ENCODE results near the gene CCDC200.
"Not testable (repeated sequence)": the region's sequence is repeated elsewhere in the genome, so short reads cannot be mapped to it uniquely, and the experiment has no call there.

Gene CCDC200

DNA sequence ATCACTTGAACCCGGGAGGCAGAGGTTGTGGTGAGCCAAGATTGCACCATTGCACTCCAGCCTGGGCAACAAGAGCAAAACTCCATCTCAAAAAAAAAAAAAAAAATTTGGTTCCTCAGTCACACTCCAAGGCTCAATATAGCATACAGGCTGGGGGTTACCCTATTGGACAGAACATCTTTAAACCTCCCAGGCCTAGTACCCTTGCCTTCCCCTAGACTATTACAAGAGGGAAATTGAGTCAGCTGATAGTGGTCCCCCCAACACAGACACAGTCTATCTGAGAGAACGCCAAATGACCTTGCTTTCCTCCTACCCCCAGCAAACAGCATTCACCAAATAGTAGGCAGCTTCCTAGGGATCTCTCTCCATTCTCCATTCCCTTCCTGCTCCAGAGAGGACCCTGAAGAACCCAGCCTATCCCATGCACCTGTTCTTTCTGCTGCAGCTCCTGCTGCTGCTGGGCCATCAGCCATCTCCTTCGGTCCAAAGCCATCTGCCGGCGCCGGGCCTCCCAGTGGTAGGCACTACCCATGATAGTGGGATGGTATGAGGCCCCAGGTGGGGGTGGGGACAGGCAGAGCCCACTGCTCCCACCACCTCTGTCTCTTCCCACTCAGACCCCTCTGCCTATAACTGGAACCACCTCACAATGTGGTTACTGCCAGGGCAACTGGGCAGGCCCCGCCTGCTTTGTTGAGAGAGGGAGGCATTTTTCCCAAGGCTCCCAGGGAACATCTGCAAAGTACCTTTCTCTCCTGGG lies at the start of gene CCDC200:
CCDC200 (minus strand) TSS at position 604 of the 763 bp plus-strand sequence; CDS start at position 535, 69 bp downstream.
- DNase-seq (ENCODE audit: low read depth, low spot score); H3K27ac ChIP-seq: not testable (repeated sequence)

- DNase-seq (ENCODE audit: low read depth, low spot score); H3K27ac ChIP-seq: not testable (repeated sequence)
Observed at GRCh38 chr17:43272914-43273313, 44.5 kb upstream of the CCDC200 start.

GRCh38 chr17:43272483-43272882 lies 44.1 kb upstream of the CCDC200 start:
- not testable (repeated sequence) for H3K27ac ChIP-seq; DNase-seq (ENCODE audit: low read depth, low spot score)

DNA sequence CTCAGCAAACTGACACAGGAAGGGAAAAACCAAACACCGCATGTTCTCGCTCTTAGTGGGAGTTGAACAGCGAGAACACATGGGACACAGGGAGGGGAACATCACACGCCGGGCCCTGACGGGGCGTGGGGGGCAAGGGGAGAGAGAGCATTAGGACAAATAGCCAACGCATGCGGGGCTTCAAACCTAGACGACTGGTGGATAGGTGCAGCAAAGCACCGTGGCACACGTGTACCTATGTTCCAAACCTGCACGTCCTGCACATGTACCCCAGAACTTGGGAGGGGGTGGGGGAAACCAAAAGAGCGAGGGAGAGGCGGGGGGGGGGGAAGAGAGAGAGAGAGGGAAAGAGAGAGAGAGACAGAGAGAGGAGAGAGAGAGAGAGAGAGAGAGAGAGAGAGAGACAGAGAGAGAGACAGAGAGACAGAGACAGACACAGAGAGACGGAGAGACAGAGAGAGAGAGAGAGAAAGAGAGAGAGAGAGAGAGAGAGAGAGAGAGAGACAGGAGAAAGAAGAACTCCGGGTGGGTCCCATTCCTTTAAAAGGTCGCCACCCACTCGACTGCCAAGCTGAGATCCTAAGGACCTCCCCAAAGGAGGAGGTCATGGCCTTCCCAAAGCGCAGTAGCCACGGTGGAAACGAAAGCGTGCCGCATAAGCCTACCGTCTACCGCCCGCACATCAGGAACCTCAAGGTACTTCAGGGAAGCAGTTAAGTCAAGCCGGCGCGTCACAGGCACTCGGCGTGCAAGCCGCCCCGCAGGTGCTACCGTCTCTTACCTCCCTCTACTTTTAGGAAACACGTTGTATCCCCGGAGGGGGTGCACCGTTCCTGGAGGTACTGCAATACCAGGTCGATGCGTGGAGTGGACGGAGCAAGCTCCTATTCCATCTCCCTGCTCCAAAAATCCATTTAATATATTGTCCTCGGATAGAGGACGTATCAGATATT lies 42.4 kb upstream of the CCDC200 start:
- not testable (repeated sequence) for H3K27ac ChIP-seq; DNase-seq (ENCODE audit: low read depth, low spot score)

- H3K27ac ChIP-seq; DNase-seq (ENCODE audit: low read depth, low spot score): not testable (repeated sequence)
Observed at GRCh38 chr17:43246456-43246855, 18.0 kb upstream of the CCDC200 start.

- not testable (repeated sequence) for DNase-seq (ENCODE audit: low read depth, low spot score)
Observed at GRCh38 chr17:43240596-43241352, 12.4 kb upstream of the CCDC200 start.

DNA sequence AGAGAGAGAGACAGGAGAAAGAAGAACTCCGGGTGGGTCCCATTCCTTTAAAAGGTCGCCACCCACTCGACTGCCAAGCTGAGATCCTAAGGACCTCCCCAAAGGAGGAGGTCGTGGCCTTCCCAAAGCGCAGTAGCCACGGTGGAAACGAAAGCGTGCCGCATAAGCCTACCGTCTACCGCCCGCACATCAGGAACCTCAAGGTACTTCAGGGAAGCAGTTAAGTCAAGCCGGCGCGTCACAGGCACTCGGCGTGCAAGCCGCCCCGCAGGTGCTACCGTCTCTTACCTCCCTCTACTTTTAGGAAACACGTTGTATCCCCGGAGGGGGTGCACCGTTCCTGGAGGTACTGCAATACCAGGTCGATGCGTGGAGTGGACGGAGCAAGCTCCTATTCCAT lies 11.2 kb upstream of the CCDC200 start:
- DNase-seq (ENCODE audit: low read depth, low spot score); H3K27ac ChIP-seq: not testable (repeated sequence)

More at GRCh38 chr17:43240596-43241352, 12.4 kb upstream of the CCDC200 start:
- H3K27ac ChIP-seq, result not testable (repeated sequence)

DNA sequence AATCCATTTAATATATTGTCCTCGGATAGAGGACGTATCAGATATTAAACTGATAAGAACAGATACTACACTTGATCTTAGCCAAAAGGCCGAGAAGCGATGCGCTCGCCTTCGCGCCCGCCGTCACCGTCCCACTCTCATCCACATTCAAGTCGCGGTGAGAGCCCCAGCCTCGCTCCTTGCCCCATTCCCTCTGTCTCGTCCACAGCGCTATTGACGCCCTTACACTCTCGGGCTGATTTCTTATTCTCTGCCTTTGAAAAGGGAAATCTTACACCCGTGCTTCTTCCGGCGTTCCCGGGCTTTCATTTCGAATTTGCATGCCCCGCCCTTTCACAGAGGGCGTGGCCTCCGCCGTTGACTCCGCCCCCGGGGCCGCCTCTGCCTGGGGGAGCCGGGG lies 5.5 kb upstream of the CCDC200 start, which contains the start of gene RNU2-1:
RNU2-1 (minus strand) TSS at position 101 of the 400 bp plus-strand sequence.
- not testable (repeated sequence) for DNase-seq (ENCODE audit: low read depth, low spot score); H3K27ac ChIP-seq

DNA sequence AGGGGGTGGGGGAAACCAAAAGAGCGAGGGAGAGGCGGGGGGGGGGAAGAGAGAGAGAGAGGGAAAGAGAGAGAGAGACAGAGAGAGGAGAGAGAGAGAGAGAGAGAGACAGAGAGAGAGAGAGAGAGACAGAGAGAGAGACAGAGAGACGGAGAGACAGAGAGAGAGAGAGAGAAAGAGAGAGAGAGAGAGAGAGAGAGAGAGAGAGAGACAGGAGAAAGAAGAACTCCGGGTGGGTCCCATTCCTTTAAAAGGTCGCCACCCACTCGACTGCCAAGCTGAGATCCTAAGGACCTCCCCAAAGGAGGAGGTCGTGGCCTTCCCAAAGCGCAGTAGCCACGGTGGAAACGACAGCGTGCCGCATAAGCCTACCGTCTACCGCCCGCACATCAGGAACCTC lies 4.8 kb upstream of the CCDC200 start:
- not testable (repeated sequence) for DNase-seq (ENCODE audit: low read depth, low spot score); H3K27ac ChIP-seq

GRCh38 chr17:43232021-43232699 lies 3.7 kb upstream of the CCDC200 start:
- DNase-seq (ENCODE audit: low read depth, low spot score); H3K27ac ChIP-seq: not testable (repeated sequence)

DNA sequence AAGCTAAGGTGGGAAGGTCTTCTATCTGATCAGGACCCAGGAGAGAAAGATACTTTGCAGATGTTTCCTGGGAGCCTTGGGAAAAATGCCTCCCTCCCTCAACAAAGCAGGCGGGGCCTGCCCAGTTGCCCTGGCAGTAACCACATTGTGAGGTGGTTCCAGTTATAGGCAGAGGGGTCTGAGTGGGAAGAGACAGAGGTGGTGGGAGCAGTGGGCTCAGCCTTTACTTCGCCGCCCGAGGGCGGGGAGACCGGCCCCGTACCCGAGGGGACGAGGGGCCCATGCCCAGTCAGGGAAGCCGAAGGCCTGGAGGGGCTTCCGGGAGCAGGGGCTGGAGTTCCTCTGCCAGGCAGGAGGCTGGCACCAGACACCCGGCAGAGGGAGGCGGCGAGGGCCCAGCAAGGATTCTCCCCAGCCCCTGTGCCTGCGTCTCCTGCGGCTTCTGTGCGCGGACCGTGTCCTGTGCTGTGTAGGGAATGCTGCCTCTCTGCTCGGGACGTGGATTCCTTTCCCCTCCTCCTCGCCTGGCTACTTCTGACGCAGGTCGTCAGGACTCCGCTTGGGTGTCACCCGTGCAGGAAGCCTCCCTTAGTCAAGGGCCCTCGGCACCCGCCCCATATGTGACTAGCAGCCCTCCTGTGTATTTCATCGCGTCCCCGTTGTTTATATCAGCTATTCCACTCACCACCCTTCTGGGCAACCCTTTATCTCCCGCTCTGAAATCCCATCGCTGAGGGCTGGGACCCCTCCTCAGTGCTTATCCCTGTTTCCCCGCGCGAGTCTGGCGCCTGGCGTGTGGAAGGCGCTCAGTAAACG lies 3.0 kb upstream of the CCDC200 start:
- not testable (repeated sequence) for DNase-seq (ENCODE audit: low read depth, low spot score)
- H3K27ac ChIP-seq, result peak overlapping the region; percentile 39

- DNase-seq (ENCODE audit: low read depth, low spot score), result no peak
- H3K27ac ChIP-seq, result no peak overlapping the region
Observed at GRCh38 chr17:43226393-43226792, 2.0 kb downstream of the CCDC200 start.

- H3K27ac ChIP-seq, result no peak overlapping the region
- no peak for DNase-seq (ENCODE audit: low read depth, low spot score)
Observed at GRCh38 chr17:43224146-43224705, 4.2 kb downstream of the CCDC200 start.

DNA sequence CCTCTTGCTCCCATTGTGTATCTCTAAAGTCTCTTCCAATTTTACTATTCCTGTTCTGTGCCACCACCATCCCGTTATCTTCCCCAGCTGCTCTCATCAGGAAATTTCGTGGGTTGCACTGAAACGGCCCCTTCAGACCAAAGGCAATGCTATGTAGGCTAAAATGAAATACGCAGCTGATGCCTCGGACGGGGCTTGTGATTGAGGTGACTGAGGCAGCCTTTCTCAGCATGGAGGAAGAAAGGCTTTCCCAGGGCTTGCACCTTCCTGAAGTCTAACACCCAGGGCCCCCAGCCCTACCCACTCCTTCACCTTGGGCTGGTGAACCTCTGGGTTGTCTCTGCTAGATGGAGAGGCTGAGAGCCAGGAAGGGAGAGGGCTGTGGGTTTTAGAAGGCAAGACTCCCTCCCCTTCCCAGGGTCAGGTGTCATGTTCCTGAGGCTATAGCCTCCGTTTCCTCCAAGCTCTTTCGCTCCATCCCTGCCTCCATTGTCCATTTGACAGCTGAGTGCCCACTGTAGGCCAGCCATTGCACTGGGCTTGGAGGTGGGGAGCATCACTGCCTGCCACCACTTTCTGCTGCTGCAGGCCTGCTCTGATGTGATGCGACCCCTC lies 7.8 kb downstream of the CCDC200 start:
- H3K27ac ChIP-seq, result no peak overlapping the region
- no peak for DNase-seq (ENCODE audit: low read depth, low spot score)

- no peak overlapping the region for H3K27ac ChIP-seq
Observed at GRCh38 chr17:43219746-43220380, 8.6 kb downstream of the CCDC200 start.

DNA sequence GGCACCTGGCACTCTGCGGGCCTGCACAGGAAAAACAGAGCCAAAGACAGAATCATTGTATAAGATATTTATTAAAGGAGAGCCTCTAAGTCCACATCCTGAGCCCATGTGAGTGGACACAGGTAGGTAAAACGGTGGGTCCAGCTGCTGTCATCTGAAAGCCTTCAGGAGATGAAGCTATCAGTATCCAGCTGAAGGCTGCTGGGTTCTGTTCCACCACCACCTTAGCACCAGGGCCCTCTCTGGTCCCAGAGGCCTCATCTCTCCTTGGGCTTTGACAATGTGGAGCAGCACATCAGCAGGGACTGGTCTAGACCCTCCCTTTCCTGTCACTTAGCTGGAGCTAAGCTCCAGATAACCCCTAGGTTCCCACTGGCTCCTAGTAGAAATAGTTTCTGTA lies 9.4 kb downstream of the CCDC200 start:
- H3K27ac ChIP-seq, result no peak overlapping the region
- DNase-seq (ENCODE audit: low read depth, low spot score), result no peak

More at GRCh38 chr17:43219746-43220380, 8.6 kb downstream of the CCDC200 start:
- no peak for DNase-seq (ENCODE audit: low read depth, low spot score)

- no peak overlapping the region for H3K27ac ChIP-seq
- no peak for DNase-seq (ENCODE audit: low read depth, low spot score)
Observed at GRCh38 chr17:43217614-43218087, 10.8 kb downstream of the CCDC200 start.
